Right lobe of liver (tissue), 6 donors: ENCODE results near the gene CORO6. TPM values are rescaled to one million over a fixed set of nuclear protein-coding genes. Genes with fewer than 3 reads are reported as not detected.
A peak's percentile ranks its signal among the peaks of the same experiment; 100 is the strongest.

Source experiments
- ATAC-seq, 4 donors: fragments of 200-7000 bp; cut with Tn5 transposase; one replicate each; pipeline ENCODE4 v1.9.1; 2020; ENCODE audit warnings: mild to moderate bottlenecking in 4 of 4, moderate library complexity in 4 of 4
- DNase-seq, 3 donors: peaks; one replicate each; pipeline ENCODE4 v3.0.0-alpha.2; 2020
- H3K27ac ChIP-seq, 3 donors: fragments of 200-600 bp; one replicate each; pipeline ENCODE4 v1.8.0; 2022
- H3K27me3 ChIP-seq, 2 donors: fragments of 200-600 bp; one replicate each; pipeline ENCODE4 v1.8.0; 2022
- H3K36me3 ChIP-seq, 4 donors: fragments of 200-600 bp; sonication (generic) in 1 of 4; one replicate each; pipeline versions ENCODE4 v1.5.1 to v1.8.0; 2017 to 2022; ENCODE audit warnings: control low read depth in 1 of 4
- H3K4me1 ChIP-seq, 4 donors: fragments of 200-600 bp; sonication (generic) in 1 of 4; one replicate each; pipeline versions ENCODE4 v1.5.1 to v1.8.0; 2017 to 2022; ENCODE audit warnings: control low read depth in 1 of 4
- H3K4me3 ChIP-seq, 3 donors: fragments of 200-600 bp; one replicate each; pipeline ENCODE4 v1.8.0; 2022
- H3K9me3 ChIP-seq, 4 donors: fragments of 200-600 bp; sonication (generic) in 1 of 4; one replicate each; pipeline versions ENCODE4 v1.5.1 to v1.8.0; 2017 to 2022; ENCODE audit warnings: control low read depth in 1 of 4
- POLR2A ChIP-seq: fragments of 450-650 bp; IDR thresholded peaks from one replicate; pipeline ENCODE4 v1.6.1; 2017; ENCODE audit warnings: antibody characterized with exemption, mild to moderate bottlenecking
- WGBS: methylation state at CpG from one replicate; pipeline ENCODE4 v1.1.6; 2018; ENCODE audit warnings: low coverage, low lambda C conversion rate; ENCODE audit not compliant: insufficient coverage; ENCODE audit errors: missing lambda C conversion rate; 5-methylcytosine and 5-hydroxymethylcytosine counted together
- intact Hi-C, 2 donors: fragments of 100-400 bp; cut with DNase I; formaldehyde crosslinking; loops; one replicate each; pipeline versions ENCODE4 v1.11.2 to v1.14.1; 2022
- total RNA-seq, 6 experiments: library from RNA; depleted of rRNA in 2 of 6; stranded (reverse); fragments of >200 nt in 2 of 6; fragmentation: NEBNext Ultra II Directional in 3 of 6; extraction: Animal tissue kit (Norgen Biotek cat#: 25700) in 3 of 6; gene quantifications; one replicate each; pipeline versions ENCODE4 v1.1.0 to v1.2.4, GENCODE V29; 2016 to 2023
- TF ChIP-seq, protein P1 (sequence below), 4 donors: fragments of 200-600 bp in 3 of 4; fragments of 450-650 bp in 1 of 4; IDR thresholded peaks; one replicate each; pipeline versions ENCODE4 v1.5.1 to v1.8.0; 2016 to 2022; ENCODE audit warnings: antibody characterized with exemption in 4 of 4, mild to moderate bottlenecking in 2 of 4
- donor health status: DM: no; HTN: yes; CAD: no.
- donor health status: DM: no; HTN: no; CAD: no.
- donor health status: DM: no; HTN: no; CAD: no.
- donor health status: DM: no; HTN: yes; CAD: no.
- donor health status: DM: no; HTN: yes; CAD: no.

Gene CORO6
- total RNA-seq, 6 experiments from 2014 or later, result 0.37 to 5.1 (median 0.81) TPM

DNA sequence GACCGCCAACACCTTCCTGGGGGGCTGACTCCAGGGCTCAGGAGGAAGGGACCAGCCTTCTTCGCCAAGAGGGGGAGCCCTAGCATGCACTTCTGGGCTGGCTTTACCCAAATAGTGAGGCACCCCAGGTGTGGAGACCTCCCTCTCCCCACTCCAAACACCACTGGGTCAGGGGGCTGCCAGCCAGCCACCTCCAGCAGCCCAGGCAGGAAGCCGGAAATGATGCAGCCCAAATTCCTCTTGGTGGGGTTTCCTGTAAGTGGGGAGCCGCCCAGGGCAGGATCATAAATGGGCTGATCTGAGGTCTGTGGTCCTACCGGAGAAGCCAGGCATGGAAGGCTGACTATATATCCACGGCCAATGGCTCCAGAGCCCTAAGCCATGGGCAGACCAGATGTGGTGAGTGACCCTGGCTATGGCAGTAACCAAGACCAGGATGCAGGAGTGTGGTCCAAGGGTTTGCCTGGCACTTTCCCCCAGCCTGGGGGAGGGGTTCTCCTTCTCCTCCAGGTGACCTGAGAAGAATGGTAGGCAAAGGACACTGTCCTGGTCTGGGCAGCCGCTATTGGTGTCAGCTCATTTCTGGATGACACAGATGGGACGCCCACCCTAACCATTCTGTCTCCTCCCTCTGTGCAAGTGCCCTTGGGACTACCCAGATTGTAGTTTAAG lies 37.5 kb downstream of the CORO6 start:
- no peaks in the 10 kb centered on the region for H3K27me3 ChIP-seq
- intact Hi-C loops, result no loop called here
- TF ChIP-seq, protein P1, sequence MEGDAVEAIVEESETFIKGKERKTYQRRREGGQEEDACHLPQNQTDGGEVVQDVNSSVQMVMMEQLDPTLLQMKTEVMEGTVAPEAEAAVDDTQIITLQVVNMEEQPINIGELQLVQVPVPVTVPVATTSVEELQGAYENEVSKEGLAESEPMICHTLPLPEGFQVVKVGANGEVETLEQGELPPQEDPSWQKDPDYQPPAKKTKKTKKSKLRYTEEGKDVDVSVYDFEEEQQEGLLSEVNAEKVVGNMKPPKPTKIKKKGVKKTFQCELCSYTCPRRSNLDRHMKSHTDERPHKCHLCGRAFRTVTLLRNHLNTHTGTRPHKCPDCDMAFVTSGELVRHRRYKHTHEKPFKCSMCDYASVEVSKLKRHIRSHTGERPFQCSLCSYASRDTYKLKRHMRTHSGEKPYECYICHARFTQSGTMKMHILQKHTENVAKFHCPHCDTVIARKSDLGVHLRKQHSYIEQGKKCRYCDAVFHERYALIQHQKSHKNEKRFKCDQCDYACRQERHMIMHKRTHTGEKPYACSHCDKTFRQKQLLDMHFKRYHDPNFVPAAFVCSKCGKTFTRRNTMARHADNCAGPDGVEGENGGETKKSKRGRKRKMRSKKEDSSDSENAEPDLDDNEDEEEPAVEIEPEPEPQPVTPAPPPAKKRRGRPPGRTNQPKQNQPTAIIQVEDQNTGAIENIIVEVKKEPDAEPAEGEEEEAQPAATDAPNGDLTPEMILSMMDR (IDR thresholded peaks at IDR 0.05), result peak in 1 of 4 donors; percentile 15
- no peak for TF ChIP-seq POLR2A
- ATAC-seq (no peak), DNase-seq (peak in 1 of 3 donors; percentile 45)
- no peaks in the 10 kb centered on the region for H3K9me3 ChIP-seq
- peaks cover 0 to 14% (median 6%) of the 10 kb centered on the region in 4 donors for H3K4me1 ChIP-seq
- H3K4me3 ChIP-seq, result no peak overlapping the region
- H3K36me3 ChIP-seq, result no peaks in the 10 kb centered on the region
- WGBS, result 45% methylated on average over 2 of the region's 8 CpGs
- no peak overlapping the region for H3K27ac ChIP-seq

DNA sequence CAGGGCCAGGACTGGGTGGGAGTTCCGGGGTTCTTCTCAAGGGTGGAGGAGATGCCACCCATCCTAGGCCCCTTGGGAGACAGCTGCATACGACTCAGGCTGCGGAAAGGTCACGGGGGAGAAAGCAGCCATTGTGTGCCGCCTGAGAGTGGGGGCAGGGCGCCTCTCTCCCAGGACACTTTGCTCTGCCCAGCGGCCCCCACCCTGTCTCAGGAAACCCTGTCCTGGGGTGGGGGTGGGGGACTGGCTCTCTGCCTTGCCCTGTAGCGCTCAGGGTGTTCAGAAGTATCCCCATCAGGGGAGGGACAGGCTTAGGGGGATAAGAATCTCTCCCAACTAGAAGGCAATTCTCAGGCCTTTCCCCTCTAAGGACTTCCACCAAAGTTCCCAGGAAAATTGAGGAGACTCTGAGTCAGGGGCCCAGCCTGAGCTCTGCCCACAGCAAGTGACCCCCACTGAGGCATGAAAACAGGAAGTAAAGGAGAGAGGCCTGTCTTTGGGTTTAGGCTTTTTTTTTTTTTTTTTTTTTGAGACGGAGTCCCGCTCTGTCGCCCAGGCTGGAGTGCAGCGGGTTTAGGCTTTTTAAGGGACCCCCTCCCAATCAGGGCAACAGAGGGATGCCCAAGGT lies 38.1 kb downstream of the CORO6 start:
- H3K27me3 ChIP-seq, result no peaks in the 10 kb centered on the region
- DNase-seq (peak in 1 of 3 donors; percentile 40), ATAC-seq (no peak)
- intact Hi-C loops, result no loop called here
- no peak overlapping the region for H3K4me3 ChIP-seq
- peaks cover 0 to 8% (median 3%) of the 10 kb centered on the region in 4 donors for H3K4me1 ChIP-seq
- H3K27ac ChIP-seq, result no peak overlapping the region
- WGBS, result 53% methylated on average over 4 of the region's 12 CpGs
- no peaks in the 10 kb centered on the region for H3K9me3 ChIP-seq
- TF ChIP-seq, protein P1 (IDR thresholded peaks at IDR 0.05), result no peak
- no peak for TF ChIP-seq POLR2A
- peaks cover 0 to 1% (median 0%) of the 10 kb centered on the region in 4 donors for H3K36me3 ChIP-seq

DNA sequence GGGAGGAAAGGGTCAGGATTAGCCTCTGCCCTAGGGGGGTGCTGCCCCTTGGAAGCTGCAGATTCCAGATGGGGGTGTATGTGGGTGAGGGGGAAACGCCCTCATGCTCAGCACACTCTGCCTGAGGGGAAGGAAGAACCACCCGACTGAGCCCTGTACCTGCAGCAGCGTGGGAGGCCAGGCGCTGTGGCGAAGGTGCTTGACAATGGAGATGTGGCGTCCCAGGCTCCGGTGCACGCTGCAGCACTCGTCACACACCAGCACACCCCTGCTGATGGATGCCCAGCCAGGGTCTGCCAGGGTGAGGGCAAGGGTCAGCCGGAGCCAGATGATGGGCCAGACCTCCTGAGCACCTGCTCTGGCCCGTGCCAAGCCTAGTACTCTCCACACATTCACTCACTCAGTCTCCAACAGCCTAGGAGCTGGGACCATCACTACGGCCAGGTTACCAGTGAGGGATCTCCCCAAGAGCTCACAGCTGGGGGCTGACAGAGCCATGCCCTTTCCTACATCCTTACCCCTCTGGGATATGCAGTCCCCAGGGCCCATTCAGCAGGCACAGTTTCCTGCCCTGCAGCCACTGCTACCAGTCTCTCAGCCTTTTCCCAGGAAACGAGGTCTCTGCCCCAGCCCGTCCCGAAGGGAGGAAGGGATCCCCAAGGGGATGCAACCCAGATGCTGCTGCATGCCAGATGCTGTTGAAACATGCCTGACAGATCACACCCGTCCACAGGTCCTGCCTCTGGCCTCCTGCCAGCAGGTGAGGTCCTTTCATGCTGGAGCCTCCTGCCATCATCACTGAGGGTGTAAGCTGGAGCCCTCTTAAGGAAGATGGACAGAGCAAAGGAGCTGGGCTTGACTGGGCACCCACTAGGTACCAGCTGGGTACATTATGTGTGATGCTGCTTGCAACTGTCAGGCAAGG lies 39.1 kb downstream of the CORO6 start:
- DNase-seq (peak in 1 of 3 donors; percentile 45), ATAC-seq (no peak)
- peaks cover 0 to 8% (median 3%) of the 10 kb centered on the region in 4 donors for H3K4me1 ChIP-seq
- WGBS, result 67% methylated on average over 1 of the region's 16 CpGs
- no peak overlapping the region for H3K27ac ChIP-seq
- no peaks in the 10 kb centered on the region for H3K9me3 ChIP-seq
- peaks cover 0 to 5% (median 0%) of the 10 kb centered on the region in 4 donors for H3K36me3 ChIP-seq
- TF ChIP-seq POLR2A, result no peak
- TF ChIP-seq, protein P1 (IDR thresholded peaks at IDR 0.05), result no peak
- H3K27me3 ChIP-seq, result no peaks in the 10 kb centered on the region
- no peak overlapping the region for H3K4me3 ChIP-seq
- intact Hi-C loops, result no loop called here

DNA sequence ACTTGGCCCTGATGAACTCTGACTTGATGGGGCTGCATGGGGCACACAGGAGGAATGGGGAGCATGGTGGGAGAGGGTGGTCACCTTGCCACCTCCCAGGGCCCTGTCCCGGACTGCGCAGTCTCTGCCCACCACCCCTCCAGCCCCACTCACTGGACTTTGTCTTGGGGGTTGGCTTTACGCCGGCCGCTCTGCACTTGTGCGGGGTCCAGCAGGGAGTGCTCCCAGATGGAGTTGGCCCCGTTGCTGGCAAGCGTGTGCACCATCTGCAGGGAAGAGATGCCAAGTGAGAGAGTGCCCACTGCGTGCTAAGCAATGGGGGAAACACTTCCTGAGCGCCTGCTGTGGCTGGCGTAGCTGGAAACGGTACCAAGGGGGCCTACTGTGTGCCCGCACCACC lies 39.9 kb downstream of the CORO6 start:
- H3K4me1 ChIP-seq, result no peaks in the 10 kb centered on the region
- no peak overlapping the region for H3K4me3 ChIP-seq
- H3K9me3 ChIP-seq, result no peaks in the 10 kb centered on the region
- DNase-seq (peak in 1 of 3 donors; percentile 39), ATAC-seq (no peak)
- H3K36me3 ChIP-seq, result peaks cover 0 to 5% (median 0%) of the 10 kb centered on the region in 4 donors
- 80% methylated on average over 7 of the region's 13 CpGs for WGBS
- intact Hi-C loops, result no loop called here
- H3K27me3 ChIP-seq, result no peaks in the 10 kb centered on the region
- TF ChIP-seq, protein P1 (IDR thresholded peaks at IDR 0.05), result no peak
- no peak for TF ChIP-seq POLR2A
- no peak overlapping the region for H3K27ac ChIP-seq
